Islet of Langerhans (tissue), 1 donor: ENCODE measurements around the gene RNPS1.

Source experiments
- FAIRE-seq: peaks from one replicate; lab custom pipeline; 2011; peaks lifted over from hg19 to GRCh38; lab: Jason Lieb, UNC

Gene RNPS1

GRCh38 chr16:2235234-2235651 is 32.7 kb downstream of the RNPS1 start:
- no peak for FAIRE-seq

GRCh38 chr16:2234813-2235170 is 33.1 kb downstream of the RNPS1 start:
- FAIRE-seq = no peak

- FAIRE-seq = no peak
Observed at GRCh38 chr16:2233872-2234812, 33.8 kb downstream of the RNPS1 start.

- no peak for FAIRE-seq
Observed at GRCh38 chr16:2233046-2233775, 34.7 kb downstream of the RNPS1 start.

- FAIRE-seq = no peak
Observed at GRCh38 chr16:2232094-2232990, 35.6 kb downstream of the RNPS1 start.

GRCh38 chr16:2231016-2231931 is 36.7 kb downstream of the RNPS1 start:
- peak; percentile 88 for FAIRE-seq

- FAIRE-seq = no peak
Observed at GRCh38 chr16:2230376-2230775, 37.5 kb downstream of the RNPS1 start.

- no peak for FAIRE-seq
Observed at GRCh38 chr16:2229632-2230250, 38.2 kb downstream of the RNPS1 start.

GRCh38 chr16:2229091-2229490 is 38.8 kb downstream of the RNPS1 start:
- no peak for FAIRE-seq

GRCh38 chr16:2228161-2228824 is 39.6 kb downstream of the RNPS1 start:
- no peak for FAIRE-seq

GRCh38 chr16:2226918-2227317 is 41.0 kb downstream of the RNPS1 start:
- FAIRE-seq = no peak

- no peak for FAIRE-seq
Observed at GRCh38 chr16:2226245-2226793, 41.6 kb downstream of the RNPS1 start.

- no peak for FAIRE-seq
Observed at GRCh38 chr16:2223942-2224486, 43.9 kb downstream of the RNPS1 start.

- no peak for FAIRE-seq
Observed at GRCh38 chr16:2223221-2223941, 44.5 kb downstream of the RNPS1 start, which contains the start of gene E4F1. E4F1 (plus strand) TSS chr16:2223591; CDS start chr16:2223614, 23 bp downstream.

GRCh38 chr16:2216330-2216729 is 51.6 kb downstream of the RNPS1 start:
- FAIRE-seq = no peak

GRCh38 chr16:2214719-2214968 is 53.3 kb downstream of the RNPS1 start, which contains the start of gene PGP:
PGP (minus strand) TSS chr16:2214840; CDS start chr16:2214777, 63 bp downstream.
- no peak for FAIRE-seq

GRCh38 chr16:2213817-2214718 is 53.9 kb downstream of the RNPS1 start:
- no peak for FAIRE-seq
